Esophagus squamous epithelium (tissue), 5 donors: ENCODE results near the gene ZNF880. TPM values are rescaled to one million over a fixed set of nuclear protein-coding genes. Genes with fewer than 3 reads are reported as not detected.

Source experiments
- DNase-seq: peaks from one replicate; lab custom pipeline; 2025; lab: John Stamatoyannopoulos, UW
- H3K27ac ChIP-seq, 4 donors: fragments of 200-600 bp; sonication (generic); one replicate each; pipeline ENCODE4 v1.5.1; 2016 to 2019; ENCODE audit warnings: mild to moderate bottlenecking in 1 of 4
- H3K27me3 ChIP-seq, 4 donors: fragments of 200-600 bp; sonication (generic); 1 replicate in 3 of 4; 2 replicates in 1 of 4; pipeline versions ENCODE4 v1.5.1 to v1.6.0; 2017 to 2021; ENCODE audit warnings: antibody characterized with exemption in 1 of 4
- H3K36me3 ChIP-seq, 3 donors: fragments of 200-600 bp; sonication (generic); one replicate each; pipeline ENCODE4 v1.5.1; 2016 to 2019
- H3K4me1 ChIP-seq, 3 donors: fragments of 200-600 bp; sonication (generic); one replicate each; pipeline ENCODE4 v1.5.1; 2017 to 2019
- H3K4me3 ChIP-seq, 4 donors: fragments of 200-600 bp; sonication (generic); 1 replicate in 3 of 4; 2 replicates in 1 of 4; pipeline ENCODE4 v1.5.1; 2016 to 2019; ENCODE audit warnings: mild to moderate bottlenecking in 2 of 4, moderate library complexity in 1 of 4
- H3K9me3 ChIP-seq, 3 donors: fragments of 200-600 bp; sonication (generic); one replicate each; pipeline ENCODE4 v1.5.1; 2016 to 2019
- POLR2A ChIP-seq, 4 donors: fragments of 450-650 bp; IDR thresholded peaks; one replicate each; pipeline ENCODE4 v1.6.1; 2017; ENCODE audit warnings: antibody characterized with exemption in 4 of 4, mild to moderate bottlenecking in 4 of 4, moderate library complexity in 3 of 4
- WGBS, 2 donors: methylation state at CpG; one replicate each; pipeline ENCODE4 v1.1.5; 2018; 5-methylcytosine and 5-hydroxymethylcytosine counted together
- intact Hi-C: fragments of 100-400 bp; cut with DNase I; formaldehyde crosslinking; loops from one replicate; pipeline ENCODE4 v1.15.0; 2022
- total RNA-seq, 4 donors: library from RNA; depleted of rRNA; stranded (reverse); fragments of >200 nt; gene quantifications; one replicate each; pipeline ENCODE4 v1.1.0, GENCODE V29; 2016
- TF ChIP-seq, protein P1 (sequence below), 6 experiments: fragments of 450-650 bp in 4 of 6; fragments of 200-600 bp in 2 of 6; sonication (generic) in 2 of 6; IDR thresholded peaks; one replicate each; pipeline ENCODE4 v1.5.1; 2016 to 2019; ENCODE audit warnings: antibody characterized with exemption in 6 of 6, mild to moderate bottlenecking in 4 of 6, moderate library complexity in 4 of 6
- donor health status: DM: yes; HTN: yes; CAD: no.

The ZNF880 gene
- total RNA-seq, 4 donors from 2014 or later, result 3.0 to 20.4 (median 8.0) TPM

DNA sequence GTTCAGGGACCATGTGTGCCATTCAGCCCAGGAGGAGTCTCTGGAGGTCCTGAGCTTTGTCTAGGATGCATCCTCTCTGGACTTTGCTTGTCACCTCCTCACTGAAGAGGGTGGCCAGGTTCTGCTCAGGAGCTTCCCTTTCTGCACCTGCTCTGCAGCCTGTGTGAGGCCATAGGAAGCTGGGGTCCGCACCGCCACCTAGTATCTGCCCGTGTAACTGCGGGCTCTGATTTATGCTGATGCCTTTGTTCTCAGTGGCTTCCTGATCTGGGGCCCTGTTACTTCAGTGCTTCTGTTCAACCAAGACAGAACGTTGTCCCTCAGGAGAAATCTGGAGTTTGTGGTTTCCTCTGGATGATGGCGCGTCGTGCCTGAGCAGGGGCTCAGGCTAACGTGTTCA is 18.2 kb upstream of the ZNF880 start:
- H3K4me1 ChIP-seq, result no peaks in the 10 kb centered on the region
- no peak for DNase-seq
- H3K4me3 ChIP-seq, result no peak overlapping the region
- no peaks in the 10 kb centered on the region for H3K27me3 ChIP-seq
- peaks cover 0 to 80% (median 0%) of the 10 kb centered on the region in 3 donors for H3K36me3 ChIP-seq
- intact Hi-C loops, result no loop called here
- no peak overlapping the region for H3K27ac ChIP-seq
- H3K9me3 ChIP-seq, result peaks cover 0 to 69% (median 3%) of the 10 kb centered on the region in 3 donors
- 76% methylated on average over 8 of the region's 9 CpGs; no CpG with 5 or more reads in 1 of the 2 donors for WGBS, 2 donors
- TF ChIP-seq, protein P1, sequence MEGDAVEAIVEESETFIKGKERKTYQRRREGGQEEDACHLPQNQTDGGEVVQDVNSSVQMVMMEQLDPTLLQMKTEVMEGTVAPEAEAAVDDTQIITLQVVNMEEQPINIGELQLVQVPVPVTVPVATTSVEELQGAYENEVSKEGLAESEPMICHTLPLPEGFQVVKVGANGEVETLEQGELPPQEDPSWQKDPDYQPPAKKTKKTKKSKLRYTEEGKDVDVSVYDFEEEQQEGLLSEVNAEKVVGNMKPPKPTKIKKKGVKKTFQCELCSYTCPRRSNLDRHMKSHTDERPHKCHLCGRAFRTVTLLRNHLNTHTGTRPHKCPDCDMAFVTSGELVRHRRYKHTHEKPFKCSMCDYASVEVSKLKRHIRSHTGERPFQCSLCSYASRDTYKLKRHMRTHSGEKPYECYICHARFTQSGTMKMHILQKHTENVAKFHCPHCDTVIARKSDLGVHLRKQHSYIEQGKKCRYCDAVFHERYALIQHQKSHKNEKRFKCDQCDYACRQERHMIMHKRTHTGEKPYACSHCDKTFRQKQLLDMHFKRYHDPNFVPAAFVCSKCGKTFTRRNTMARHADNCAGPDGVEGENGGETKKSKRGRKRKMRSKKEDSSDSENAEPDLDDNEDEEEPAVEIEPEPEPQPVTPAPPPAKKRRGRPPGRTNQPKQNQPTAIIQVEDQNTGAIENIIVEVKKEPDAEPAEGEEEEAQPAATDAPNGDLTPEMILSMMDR (IDR thresholded peaks at IDR 0.05), result no peak
- TF ChIP-seq POLR2A (IDR thresholded peaks at IDR 0.05), result no peak

DNA sequence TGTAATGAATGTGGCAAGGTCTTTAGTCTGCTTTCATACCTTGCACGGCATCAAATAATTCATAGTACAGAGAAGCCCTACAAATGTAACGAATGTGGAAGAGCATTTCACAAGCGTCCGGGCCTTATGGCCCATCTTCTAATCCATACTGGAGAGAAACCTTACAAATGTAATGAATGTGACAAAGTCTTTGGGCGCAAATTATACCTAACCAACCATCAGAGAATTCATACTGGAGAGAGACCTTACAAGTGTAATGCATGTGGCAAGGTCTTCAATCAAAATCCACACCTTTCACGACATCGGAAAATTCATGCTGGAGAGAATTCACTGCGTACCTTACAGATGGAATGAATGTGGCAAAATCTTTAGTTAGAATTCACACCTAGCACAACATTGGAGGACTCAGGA is 3.3 kb upstream of the ZNF880 start:
- H3K27me3 ChIP-seq, result no peaks in the 10 kb centered on the region
- WGBS, 2 donors, result 93 to 95% methylated on average over 8 of the region's 8 CpGs
- no peak overlapping the region for H3K27ac ChIP-seq
- TF ChIP-seq, protein P1 (IDR thresholded peaks at IDR 0.05), result no peak
- TF ChIP-seq POLR2A (IDR thresholded peaks at IDR 0.05), result no peak
- peaks cover 0 to 15% (median 3%) of the 10 kb centered on the region in 3 donors for H3K4me1 ChIP-seq
- H3K9me3 ChIP-seq, result peaks cover 0 to 82% (median 48%) of the 10 kb centered on the region in 3 donors
- intact Hi-C loops, result no loop called here
- H3K36me3 ChIP-seq, result peaks cover 0 to 43% (median 0%) of the 10 kb centered on the region in 3 donors
- no peak overlapping the region for H3K4me3 ChIP-seq
- DNase-seq, result no peak

DNA sequence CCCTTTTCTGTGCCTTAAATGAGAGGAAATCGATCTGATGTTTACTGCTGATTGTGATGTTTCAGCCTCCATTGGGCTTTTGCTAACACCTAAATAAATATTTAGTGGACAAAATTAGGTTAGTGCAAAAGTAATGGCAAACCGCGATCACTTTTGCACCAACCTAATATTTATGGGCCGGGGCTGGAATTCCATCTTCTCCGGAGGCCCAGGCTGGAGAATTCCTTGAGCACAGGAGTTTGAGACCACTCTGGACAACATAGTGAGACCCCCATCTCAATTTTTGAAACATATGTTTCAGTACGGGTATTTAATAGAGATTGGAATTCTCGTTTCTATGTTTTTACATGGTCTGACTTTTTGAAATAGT is 603 bp downstream of the ZNF880 start:
- H3K27ac ChIP-seq, result peak overlapping the region; percentile 83 to 95 (median 90)
- WGBS, 2 donors, result 36 to 45% methylated on average over 7 of the region's 7 CpGs
- peaks cover 0 to 15% (median 3%) of the 10 kb centered on the region in 3 donors for H3K4me1 ChIP-seq
- H3K4me3 ChIP-seq, result peak overlapping the region; percentile 43 to 74 (median 66)
- intact Hi-C loops, result no loop called here
- no peaks in the 10 kb centered on the region for H3K27me3 ChIP-seq
- no peak for DNase-seq
- H3K36me3 ChIP-seq, result peaks cover 0 to 53% (median 10%) of the 10 kb centered on the region in 3 donors
- TF ChIP-seq, protein P1 (IDR thresholded peaks at IDR 0.05), result no peak
- TF ChIP-seq POLR2A (IDR thresholded peaks at IDR 0.05), result no peak
- H3K9me3 ChIP-seq, result peaks cover 0 to 77% (median 28%) of the 10 kb centered on the region in 3 donors

DNA sequence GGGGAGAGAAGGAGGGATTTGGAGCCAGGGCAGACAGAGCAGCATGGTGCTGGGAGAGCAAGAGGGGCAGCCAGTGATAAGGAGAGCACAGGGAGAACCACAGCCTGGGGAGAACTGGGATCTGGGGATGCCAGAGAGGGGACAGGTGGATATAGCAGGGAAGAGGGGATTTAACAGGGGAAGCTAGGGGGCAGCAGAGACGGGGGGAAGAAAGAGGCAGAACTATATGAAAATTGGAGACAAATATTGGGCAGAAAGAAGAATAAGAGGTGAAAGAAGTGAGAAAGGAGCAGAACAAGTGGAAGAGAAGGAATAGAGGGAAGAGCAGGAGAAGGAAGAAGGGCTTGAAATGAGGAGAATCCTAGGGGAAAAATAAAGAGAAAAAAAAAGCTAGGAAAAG is 21.4 kb downstream of the ZNF880 start:
- no peaks in the 10 kb centered on the region for H3K27me3 ChIP-seq
- WGBS, 2 donors, result 36 to 38% methylated on average over 1 of the region's 1 CpG
- no peak overlapping the region for H3K27ac ChIP-seq
- no peak for DNase-seq
- no peak for TF ChIP-seq POLR2A (IDR thresholded peaks at IDR 0.05)
- TF ChIP-seq, protein P1 (IDR thresholded peaks at IDR 0.05), result no peak
- no peak overlapping the region for H3K4me3 ChIP-seq
- intact Hi-C loops, result no loop called here
- no peaks in the 10 kb centered on the region for H3K4me1 ChIP-seq
- peaks cover 0 to 96% (median 47%) of the 10 kb centered on the region in 3 donors for H3K9me3 ChIP-seq
- peaks cover 0 to 53% (median 5%) of the 10 kb centered on the region in 3 donors for H3K36me3 ChIP-seq

DNA sequence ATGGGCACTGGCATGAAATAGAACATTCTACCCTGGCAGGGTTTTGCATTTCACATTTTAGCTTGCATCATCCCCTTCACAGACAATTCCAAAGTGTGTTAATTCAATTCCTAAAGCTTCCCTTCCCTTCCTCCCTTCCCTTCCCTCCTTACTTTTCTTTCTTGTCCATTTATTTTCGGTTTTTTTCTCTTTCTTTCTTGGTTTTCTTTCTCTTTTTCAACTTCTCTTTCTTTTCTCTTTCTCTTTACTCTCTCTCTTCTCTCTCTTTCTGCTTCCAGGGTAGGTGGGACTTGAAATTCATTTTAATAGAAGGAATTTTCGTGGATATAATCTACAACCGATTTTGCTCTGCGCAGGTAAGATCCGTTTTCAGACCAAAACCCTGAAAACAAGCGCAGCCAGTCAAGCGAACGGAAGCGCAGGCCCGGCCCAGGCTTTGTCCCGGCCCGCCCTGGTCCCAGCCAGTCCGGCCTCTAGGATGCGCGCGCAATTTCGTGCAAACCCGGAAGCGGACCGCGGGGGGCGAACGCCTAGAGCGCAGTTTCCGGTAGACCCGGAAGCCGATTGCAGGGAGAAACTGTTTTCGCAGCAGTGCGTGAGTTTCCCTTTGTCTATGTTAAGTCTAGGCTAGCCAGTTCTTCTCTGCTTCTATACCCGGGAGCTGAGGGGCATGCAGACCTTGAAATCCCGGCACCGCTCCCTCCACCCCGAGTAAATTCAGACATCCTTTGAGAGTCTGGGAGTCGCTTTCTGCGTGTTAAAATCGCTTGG is 27.8 kb downstream of the ZNF880 start, which contains the start of gene ZNF528:
ZNF528 (plus strand) TSS at position 540 of the 771 bp plus-strand sequence. CDS start 4,165 bp downstream, outside the sequence.
- Histone ChIP-seq H3K27me3 (no peaks in the 10 kb centered on the region), H3K4me3 (peak within 1 kb of the TSS; percentile 62 to 78 (median 68)), H3K27ac (peak within 1 kb of the TSS; percentile 74 to 85 (median 80)), H3K9me3 (peaks cover 0 to 47% (median 32%) of the 10 kb centered on the region in 3 donors), H3K36me3 (peaks cover 0 to 59% (median 5%) of the 10 kb centered on the region in 3 donors), H3K4me1 (peaks cover 7 to 22% (median 11%) of the 10 kb centered on the region in 3 donors)
- 2 to 4% methylated on average over 16 to 30 of the region's 36 CpGs for WGBS, 2 donors
- TF ChIP-seq, protein P1 (IDR thresholded peaks at IDR 0.05), result no peak
- TF ChIP-seq POLR2A (IDR thresholded peaks at IDR 0.05), result peak in 2 of 4 donors; percentile 38 to 39
- intact Hi-C loops, result no loop called here
- peak; percentile 76 for DNase-seq
